Upper lobe of left lung (tissue), 4 donors: ENCODE results near the gene ARID1B.

Source experiments
- EP300 ChIP-seq, 4 donors: sonication (generic); formaldehyde crosslinking; IDR thresholded peaks; one replicate each; pipeline ENCODE4 v1.5.1; 2017; ENCODE audit warnings: antibody characterized with exemption in 4 of 4, control low read depth in 2 of 4
- POLR2A ChIP-seq, 4 donors: fragments of 450-650 bp; IDR thresholded peaks; one replicate each; pipeline ENCODE4 v1.5.1; 2016 to 2017; ENCODE audit warnings: antibody characterized with exemption in 4 of 4, mild to moderate bottlenecking in 2 of 4
- POLR2AphosphoS5 ChIP-seq, 2 donors: sonication (generic); formaldehyde crosslinking; IDR thresholded peaks; one replicate each; pipeline ENCODE4 v1.5.1; 2017; ENCODE audit warnings: antibody characterized with exemption in 2 of 2
- TF ChIP-seq, protein P1 (sequence below), 6 experiments: fragments of 450-650 bp in 4 of 6; fragments of 200-600 bp in 2 of 6; sonication (generic) in 2 of 6; IDR thresholded peaks; one replicate each; pipeline ENCODE4 v1.5.1; 2016 to 2019; ENCODE audit warnings: antibody characterized with exemption in 6 of 6

DNA sequence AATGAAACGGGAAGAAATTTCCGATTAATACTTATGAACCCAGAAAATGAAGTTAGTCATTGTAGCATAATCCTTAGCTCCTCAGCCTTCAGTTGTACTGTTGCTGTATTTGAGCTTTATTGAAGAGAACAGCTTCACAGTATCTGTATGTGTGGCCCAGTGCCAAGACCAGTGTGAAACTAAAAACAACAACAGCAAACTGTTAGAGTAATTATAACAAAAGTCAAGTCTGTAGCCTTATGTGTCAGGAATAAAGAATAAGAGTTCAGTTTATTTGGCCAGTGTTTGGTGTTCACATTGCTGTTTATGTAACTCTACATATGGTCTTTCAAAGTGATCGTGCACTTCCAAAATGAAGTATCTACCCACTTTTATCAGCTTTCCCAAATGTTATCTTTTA lies 70.9 kb downstream of the ARID1B start:
- TF ChIP-seq, protein P1, sequence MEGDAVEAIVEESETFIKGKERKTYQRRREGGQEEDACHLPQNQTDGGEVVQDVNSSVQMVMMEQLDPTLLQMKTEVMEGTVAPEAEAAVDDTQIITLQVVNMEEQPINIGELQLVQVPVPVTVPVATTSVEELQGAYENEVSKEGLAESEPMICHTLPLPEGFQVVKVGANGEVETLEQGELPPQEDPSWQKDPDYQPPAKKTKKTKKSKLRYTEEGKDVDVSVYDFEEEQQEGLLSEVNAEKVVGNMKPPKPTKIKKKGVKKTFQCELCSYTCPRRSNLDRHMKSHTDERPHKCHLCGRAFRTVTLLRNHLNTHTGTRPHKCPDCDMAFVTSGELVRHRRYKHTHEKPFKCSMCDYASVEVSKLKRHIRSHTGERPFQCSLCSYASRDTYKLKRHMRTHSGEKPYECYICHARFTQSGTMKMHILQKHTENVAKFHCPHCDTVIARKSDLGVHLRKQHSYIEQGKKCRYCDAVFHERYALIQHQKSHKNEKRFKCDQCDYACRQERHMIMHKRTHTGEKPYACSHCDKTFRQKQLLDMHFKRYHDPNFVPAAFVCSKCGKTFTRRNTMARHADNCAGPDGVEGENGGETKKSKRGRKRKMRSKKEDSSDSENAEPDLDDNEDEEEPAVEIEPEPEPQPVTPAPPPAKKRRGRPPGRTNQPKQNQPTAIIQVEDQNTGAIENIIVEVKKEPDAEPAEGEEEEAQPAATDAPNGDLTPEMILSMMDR (IDR thresholded peaks at IDR 0.05) = no peak
- no peak for TF ChIP-seq POLR2A (IDR thresholded peaks at IDR 0.05)
- TF ChIP-seq EP300 (IDR thresholded peaks at IDR 0.05) = no peak
- no peak for TF ChIP-seq POLR2AphosphoS5 (IDR thresholded peaks at IDR 0.05)
